Measurements from ENCODE around the gene TOMM34.

TOMM34 gene

GRCh38 chr20:44963325-44964215 lies 3.4 kb upstream of the TOMM34 start:
- no peak for DNase-seq

DNA sequence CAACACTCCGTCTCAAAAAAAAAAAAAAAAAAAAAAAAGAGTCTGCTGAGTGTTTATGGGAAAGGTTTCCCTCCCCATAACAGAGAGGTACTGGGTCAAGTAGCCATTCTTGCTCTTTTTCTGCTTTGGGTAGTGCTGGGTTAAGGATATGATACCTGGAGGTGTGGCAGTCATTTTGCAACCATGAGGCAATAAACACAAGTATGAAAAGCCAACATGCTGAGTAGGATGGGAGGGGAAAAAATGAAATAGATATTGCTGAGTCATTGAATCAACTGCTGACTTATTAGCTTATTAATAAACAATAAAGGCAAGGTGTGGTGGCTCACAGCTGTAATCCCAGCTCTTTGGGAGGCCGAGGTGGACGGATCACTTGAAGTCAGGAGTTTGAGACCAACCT lies 2.3 kb upstream of the TOMM34 start:
- DNase-seq, result no peak

DNA sequence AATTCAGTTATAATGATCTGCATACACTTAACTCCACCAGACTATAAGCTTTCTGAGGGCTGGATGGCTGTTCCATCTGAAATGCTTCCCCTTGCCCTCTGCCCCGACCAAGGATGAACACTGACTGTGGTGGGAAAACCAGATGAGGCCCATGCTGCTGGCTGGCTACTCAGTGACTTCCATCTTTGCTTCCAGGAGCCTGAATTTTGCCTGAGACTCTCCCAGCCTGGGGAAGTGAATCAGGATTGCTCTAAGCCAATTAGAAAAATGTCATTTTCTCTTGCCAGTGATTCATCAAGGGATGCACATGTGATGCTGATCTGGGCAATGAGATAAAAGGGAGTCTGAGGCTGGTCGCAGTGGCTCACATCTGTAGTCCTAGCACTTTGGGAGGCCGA lies 1.7 kb upstream of the TOMM34 start:
- no peak for DNase-seq

- no peak for DNase-seq
Observed at GRCh38 chr20:44961011-44961869, 1.0 kb upstream of the TOMM34 start.

GRCh38 chr20:44959638-44960102 lies 527 bp downstream of the TOMM34 start:
- DNase-seq, result peak in 6 of 51 donors; percentile 7 to 70 (median 31)

GRCh38 chr20:44959082-44959637 lies 1.0 kb downstream of the TOMM34 start:
- peak in 2 of 51 donors; percentile 28 to 48 for DNase-seq

- DNase-seq, result no peak
Observed at GRCh38 chr20:44958276-44958675, 1.9 kb downstream of the TOMM34 start.

DNA sequence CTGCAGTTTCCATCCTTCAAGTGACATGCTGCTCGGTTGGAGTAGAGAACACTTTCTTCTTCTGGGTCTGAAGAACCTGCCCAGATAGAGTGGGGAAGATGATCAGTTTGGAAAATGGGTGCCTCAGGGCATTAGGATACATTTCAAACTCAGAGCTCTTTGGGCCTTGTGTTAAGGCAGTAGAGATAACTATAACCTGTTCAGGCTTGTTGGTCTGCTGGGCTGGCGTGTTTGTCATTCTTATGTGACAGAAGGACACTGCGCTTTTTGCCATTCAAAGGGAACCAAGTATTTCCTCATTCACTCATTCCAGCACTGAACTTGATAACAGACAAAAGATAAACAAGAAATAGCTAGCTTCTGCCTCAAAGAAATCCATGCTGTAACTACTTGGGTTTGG lies 3.8 kb downstream of the TOMM34 start:
- DNase-seq, result no peak

GRCh38 chr20:44955270-44955669 lies 4.9 kb downstream of the TOMM34 start:
- DNase-seq, result no peak

GRCh38 chr20:44954211-44954610 lies 6.0 kb downstream of the TOMM34 start:
- DNase-seq, result no peak

GRCh38 chr20:44952731-44953130 lies 7.5 kb downstream of the TOMM34 start:
- DNase-seq, result no peak

DNA sequence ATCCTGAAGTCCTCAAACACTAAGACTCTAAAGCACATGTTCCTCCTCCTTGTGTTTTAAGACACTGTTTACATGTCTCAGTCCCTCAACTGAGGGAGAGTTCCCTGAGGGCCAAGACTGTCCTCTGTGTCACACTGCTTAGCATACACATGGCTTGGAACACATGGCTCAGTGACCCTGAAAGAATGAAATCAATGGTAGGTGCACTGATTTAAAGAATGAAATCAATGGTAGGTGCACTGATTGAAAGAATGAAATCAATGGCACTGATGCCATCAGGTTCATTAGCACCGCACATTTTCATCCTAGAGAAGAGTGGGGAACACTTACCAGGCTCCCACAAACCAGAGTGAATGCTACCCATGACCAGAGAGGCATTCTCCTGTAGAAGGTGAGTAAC lies 9.8 kb downstream of the TOMM34 start:
- DNase-seq, result no peak

DNA sequence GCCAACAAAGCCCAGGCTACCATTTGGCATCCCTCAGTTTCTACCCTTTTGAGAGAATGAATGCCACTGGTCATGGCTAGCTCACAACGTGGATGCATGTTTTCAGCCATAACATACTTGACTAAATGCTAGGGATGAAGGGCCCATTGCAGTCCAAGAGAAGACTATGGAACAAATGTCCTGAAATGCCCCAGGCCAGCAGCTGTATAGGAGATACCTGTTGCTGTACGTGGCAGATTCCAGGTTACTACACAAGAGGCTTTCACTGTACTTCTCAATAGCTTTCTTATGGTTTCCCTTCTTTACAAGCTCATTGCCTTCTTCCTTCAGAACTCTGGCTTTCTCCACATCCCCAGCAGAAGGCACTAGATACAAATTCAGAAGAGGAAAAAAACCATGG lies 11.7 kb downstream of the TOMM34 start:
- no peak for DNase-seq

DNA sequence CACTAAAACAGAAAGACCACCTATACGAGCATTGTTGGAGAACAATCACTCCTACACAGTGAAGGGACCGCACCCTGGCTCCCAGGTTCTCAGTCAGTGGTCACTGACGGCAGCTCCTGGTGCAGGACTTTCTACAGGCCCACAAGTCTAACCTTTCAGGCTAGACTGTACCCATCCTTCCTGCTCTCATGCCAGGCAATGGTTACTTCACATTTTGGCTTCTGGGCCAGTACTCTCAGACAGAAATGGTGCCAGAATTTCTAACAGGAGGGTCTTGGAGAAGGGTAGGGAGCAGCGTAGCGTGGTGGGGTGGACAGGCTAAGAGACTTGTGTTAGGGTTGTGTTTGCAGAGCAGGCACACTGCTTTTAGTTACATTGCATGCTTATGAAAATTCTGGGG lies 12.1 kb downstream of the TOMM34 start:
- DNase-seq, result no peak

- DNase-seq, result no peak
Observed at GRCh38 chr20:44946271-44946852, 13.8 kb downstream of the TOMM34 start.

GRCh38 chr20:44945261-44945660 lies 14.9 kb downstream of the TOMM34 start:
- DNase-seq, result no peak

DNA sequence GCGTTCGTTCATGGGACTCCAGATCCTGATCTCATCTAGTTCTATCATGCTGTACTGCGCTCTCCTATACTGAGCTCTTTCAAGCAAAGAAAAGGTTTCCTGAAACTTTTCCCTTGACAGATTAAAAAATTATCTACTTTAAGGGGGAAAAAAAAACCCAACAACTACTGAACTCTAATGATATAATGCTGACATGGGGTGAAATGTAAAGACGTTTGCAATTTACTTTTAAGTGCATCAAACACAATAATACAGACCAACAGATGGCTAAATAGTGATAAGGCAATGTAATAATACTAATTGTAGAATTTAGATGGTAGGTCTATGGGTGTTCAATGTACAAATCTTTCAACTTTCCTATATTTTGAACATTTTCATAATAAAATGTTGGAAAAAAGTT lies 16.4 kb downstream of the TOMM34 start:
- DNase-seq, result no peak

GRCh38 chr20:44942264-44942973 lies 17.8 kb downstream of the TOMM34 start:
- no peak for DNase-seq

DNA sequence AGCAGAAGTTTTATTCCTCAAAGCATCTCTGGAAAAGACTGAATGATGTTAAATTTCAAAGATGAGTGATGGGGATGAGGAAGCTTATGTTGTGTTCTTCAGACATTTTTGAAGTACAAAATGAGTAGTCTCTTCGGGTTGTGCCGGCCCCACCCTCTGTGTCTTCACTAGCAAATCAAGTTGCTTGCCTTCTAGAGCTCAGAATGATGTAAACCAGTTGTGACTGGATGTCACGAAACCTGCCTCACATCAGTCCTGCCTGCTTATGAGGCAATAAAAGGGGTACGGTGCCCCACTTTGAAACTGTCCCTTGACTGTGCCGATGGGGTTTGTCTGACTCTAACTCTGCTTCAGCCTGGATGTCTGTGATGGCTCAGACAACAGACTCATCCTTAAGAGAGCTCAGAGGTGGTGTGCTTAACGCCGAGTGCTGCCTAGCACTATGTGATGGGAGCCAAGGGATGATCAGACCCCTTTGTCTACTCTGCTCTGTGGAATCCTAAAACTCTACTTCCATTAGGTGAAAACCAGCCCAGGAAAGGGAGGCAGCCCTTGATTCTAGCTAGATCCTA lies 19.0 kb downstream of the TOMM34 start:
- no peak for DNase-seq

- peak in 2 of 51 donors; percentile 4 to 42 for DNase-seq
Observed at GRCh38 chr20:44938637-44939036, 21.6 kb downstream of the TOMM34 start.

GRCh38 chr20:44936510-44936909 lies 23.7 kb downstream of the TOMM34 start:
- no peak for DNase-seq
